ENCODE measurements around the gene ACTG2. TPM values are rescaled to one million over a fixed set of nuclear protein-coding genes. Genes with fewer than 3 reads are reported as not detected.
A peak's percentile ranks its signal among the peaks of the same experiment; 100 is the strongest.

The ACTG2 gene
- total RNA-seq, 4 donors from 2014 or later: 37.7 to 809 (median 109) TPM

GRCh38 chr2:73930386-73930785, 37.6 kb downstream of the ACTG2 start:
- 75 to 92% methylated on average over 2 of the region's 2 CpGs for WGBS, 2 donors
- TF ChIP-seq POLR2A (IDR thresholded peaks at IDR 0.05): no peak
- no peak for TF ChIP-seq CTCF (IDR thresholded peaks at IDR 0.05)
- Histone ChIP-seq H3K4me3 (no peak overlapping the region), H3K27ac (peak overlapping the region in 1 of 4 donors; percentile 18), H3K27me3 (no peaks in the 10 kb centered on the region), H3K9me3 (no peaks in the 10 kb centered on the region), H3K36me3 (peaks cover 0 to 20% (median 0%) of the 10 kb centered on the region in 3 donors), H3K4me1 (peaks cover 9 to 85% (median 32%) of the 10 kb centered on the region in 3 donors)
- intact Hi-C loops (cut with DNase I): no loop called here
- DNase-seq: no peak

GRCh38 chr2:73931531-73932500, 39.0 kb downstream of the ACTG2 start:
- DNase-seq: no peak

GRCh38 chr2:73933194-73933593, 40.4 kb downstream of the ACTG2 start:
- H3K4me3 ChIP-seq: no peak overlapping the region
- intact Hi-C loops (cut with DNase I): no loop called here
- no peaks in the 10 kb centered on the region for H3K27me3 ChIP-seq
- H3K27ac ChIP-seq: peak overlapping the region in 1 of 4 donors; percentile 6
- DNase-seq: no peak
- peaks cover 0 to 20% (median 0%) of the 10 kb centered on the region in 3 donors for H3K36me3 ChIP-seq
- TF ChIP-seq CTCF (IDR thresholded peaks at IDR 0.05): no peak
- WGBS, 2 donors: 33 to 75% methylated on average over 3 of the region's 3 CpGs
- H3K4me1 ChIP-seq: peaks cover 14 to 90% (median 24%) of the 10 kb centered on the region in 3 donors
- no peaks in the 10 kb centered on the region for H3K9me3 ChIP-seq

More at GRCh38 chr2:73931531-73932500, 39.0 kb downstream of the ACTG2 start:
- Histone ChIP-seq H3K27ac (no peak overlapping the region), H3K9me3 (no peaks in the 10 kb centered on the region), H3K4me3 (no peak overlapping the region), H3K27me3 (no peaks in the 10 kb centered on the region), H3K36me3 (peaks cover 0 to 20% (median 0%) of the 10 kb centered on the region in 3 donors), H3K4me1 (peaks cover 16 to 89% (median 34%) of the 10 kb centered on the region in 3 donors)
- WGBS, 2 donors: 76 to 86% methylated on average over 7 of the region's 7 CpGs
- intact Hi-C loops (cut with DNase I): no loop called here
- TF ChIP-seq CTCF (IDR thresholded peaks at IDR 0.05) (no peak), POLR2A (IDR thresholded peaks at IDR 0.05) (no peak)

- intact Hi-C loops (cut with DNase I): no loop called here
- H3K9me3 ChIP-seq: no peaks in the 10 kb centered on the region
- peaks cover 19 to 90% (median 26%) of the 10 kb centered on the region in 3 donors for H3K4me1 ChIP-seq
- H3K27ac ChIP-seq: peak overlapping the region in 1 of 4 donors; percentile 46
- DNase-seq: no peak
- H3K27me3 ChIP-seq: no peaks in the 10 kb centered on the region
- H3K36me3 ChIP-seq: peaks cover 0 to 20% (median 0%) of the 10 kb centered on the region in 3 donors
- no peak overlapping the region for H3K4me3 ChIP-seq
- TF ChIP-seq CTCF (IDR thresholded peaks at IDR 0.05) (no peak), POLR2A (IDR thresholded peaks at IDR 0.05) (no peak)
Measured at GRCh38 chr2:73935641-73936040, 42.8 kb downstream of the ACTG2 start.

Measured in esophagus squamous epithelium (tissue), 5 donors.